Body of pancreas (tissue), 4 donors: ENCODE results near the gene SRPK3. TPM values are rescaled to one million over a fixed set of nuclear protein-coding genes. Genes with fewer than 3 reads are reported as not detected.

Experiments used
- ATAC-seq: fragments of 150-250 bp; one replicate; pipeline ENCODE4 v1.9.1; 2016
- DNase-seq, 4 donors: peaks; one replicate each; pipeline ENCODE4 v3.0.0-alpha.2; 2019
- H3K27ac ChIP-seq, 4 donors: fragments of 200-600 bp; sonication (generic); 1 replicate in 3 of 4; 2 replicates in 1 of 4; pipeline versions ENCODE4 v1.5.1 to v1.6.1; 2016 to 2019; ENCODE audit warnings: mild to moderate bottlenecking in 1 of 4, mixed read lengths in 1 of 4, moderate library complexity in 1 of 4
- H3K27me3 ChIP-seq, 2 donors: fragments of 200-600 bp; sonication (generic); one replicate each; pipeline ENCODE4 v1.6.0; 2016; ENCODE audit warnings: mild to moderate bottlenecking in 1 of 2
- H3K36me3 ChIP-seq, 2 donors: fragments of 200-600 bp; sonication (generic); replicated peaks in 1 of 2; 2 replicates each; pipeline ENCODE4 v1.5.1; 2016; ENCODE audit warnings: low read depth in 2 of 2; ENCODE audit not compliant: insufficient read depth in 1 of 2
- H3K4me1 ChIP-seq: fragments of 200-600 bp; sonication (generic); one replicate; pipeline ENCODE4 v1.6.0; 2016
- H3K4me3 ChIP-seq, 2 donors: fragments of 200-600 bp; sonication (generic); 1 replicate in 1 of 2; 2 replicates in 1 of 2; pipeline ENCODE4 v1.5.1; 2016 to 2019
- H3K9me3 ChIP-seq, 3 donors: fragments of 200-600 bp; sonication (generic); 1 replicate in 2 of 3; 2 replicates in 1 of 3; pipeline ENCODE4 v1.5.1; 2016
- POLR2A ChIP-seq, 3 donors: fragments of 450-650 bp; IDR thresholded peaks; one replicate each; pipeline ENCODE4 v1.6.1; 2016; ENCODE audit warnings: antibody characterized with exemption in 3 of 3, mild to moderate bottlenecking in 2 of 3
- WGBS, 2 donors: methylation state at CpG; one replicate each; pipeline ENCODE4 v1.1.5; 2017; 5-methylcytosine and 5-hydroxymethylcytosine counted together
- intact Hi-C: fragments of 100-400 bp; cut with DNase I; formaldehyde crosslinking; loops from one replicate; pipeline ENCODE4 v1.15.1; 2023
- total RNA-seq, 2 donors: library from RNA; depleted of rRNA; stranded (reverse); fragments of >200 nt; gene quantifications; one replicate each; pipeline ENCODE4 v1.1.0, GENCODE V29; 2016
- TF ChIP-seq, protein P1 (sequence below), 7 experiments: fragments of 450-650 bp in 4 of 7; fragments of 200-600 bp in 3 of 7; sonication (generic) in 3 of 7; IDR thresholded peaks; one replicate each; pipeline ENCODE4 v1.5.1; 2016 to 2019; ENCODE audit warnings: antibody characterized with exemption in 7 of 7

SRPK3 gene
- total RNA-seq, 2 donors from 2014 or later = not detected

DNA sequence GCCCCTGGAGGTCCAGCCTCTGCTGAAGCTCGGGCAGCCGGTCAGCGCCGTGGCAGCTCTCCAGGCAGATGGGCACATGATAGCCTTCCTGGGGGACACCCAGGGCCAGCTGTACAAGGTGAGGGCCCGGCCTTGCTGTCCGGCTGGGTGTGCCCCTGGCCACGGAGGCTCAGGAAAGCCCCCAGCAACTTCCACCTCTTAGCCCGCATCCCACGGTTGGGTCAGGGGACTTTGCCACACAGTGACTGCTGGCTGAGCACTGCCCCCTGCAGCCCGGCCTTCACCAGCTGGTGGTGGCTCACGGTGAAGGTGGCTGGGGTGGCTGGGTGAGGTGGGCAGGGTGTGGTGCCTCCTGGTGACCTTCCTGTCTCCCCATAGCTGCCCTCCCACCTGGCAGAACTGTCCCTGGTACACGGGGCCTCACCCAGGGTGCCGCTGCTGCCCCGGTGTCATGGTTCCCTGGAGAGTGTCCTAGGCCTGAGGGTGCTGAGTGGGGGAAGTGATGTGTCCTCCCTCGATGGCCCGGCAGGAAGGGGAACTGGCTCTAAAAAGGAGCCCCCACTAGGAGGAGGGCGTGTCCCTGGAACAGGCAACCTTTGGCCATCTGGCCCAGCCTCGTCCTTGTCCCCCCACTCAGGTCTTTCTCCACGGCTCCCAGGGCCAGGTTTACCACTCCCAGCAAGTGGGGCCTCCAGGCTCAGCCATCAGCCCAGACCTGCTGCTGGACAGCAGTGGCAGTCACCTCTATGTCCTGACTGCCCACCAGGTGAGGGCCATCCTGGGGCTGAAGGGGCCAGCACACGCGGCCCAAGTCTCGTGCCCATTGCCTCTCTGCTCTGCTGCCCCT lies 12.3 kb upstream of the SRPK3 start:
- Histone ChIP-seq H3K27ac (no peak overlapping the region), H3K9me3 (no peaks in the 10 kb centered on the region), H3K27me3 (no peaks in the 10 kb centered on the region), H3K36me3 (no peaks in the 10 kb centered on the region), H3K4me3 (no peak overlapping the region), H3K4me1 (peaks cover 13% of the 10 kb centered on the region)
- intact Hi-C loops = loop anchor here (5.0 kb wide), 1 partner anchor 174 kb away; the partner anchor contains the start of gene RENBP
- DNase-seq (peak in 1 of 4 donors; percentile 11), ATAC-seq (no peak)
- TF ChIP-seq POLR2A (IDR thresholded peaks at IDR 0.05) = no peak
- TF ChIP-seq, protein P1, sequence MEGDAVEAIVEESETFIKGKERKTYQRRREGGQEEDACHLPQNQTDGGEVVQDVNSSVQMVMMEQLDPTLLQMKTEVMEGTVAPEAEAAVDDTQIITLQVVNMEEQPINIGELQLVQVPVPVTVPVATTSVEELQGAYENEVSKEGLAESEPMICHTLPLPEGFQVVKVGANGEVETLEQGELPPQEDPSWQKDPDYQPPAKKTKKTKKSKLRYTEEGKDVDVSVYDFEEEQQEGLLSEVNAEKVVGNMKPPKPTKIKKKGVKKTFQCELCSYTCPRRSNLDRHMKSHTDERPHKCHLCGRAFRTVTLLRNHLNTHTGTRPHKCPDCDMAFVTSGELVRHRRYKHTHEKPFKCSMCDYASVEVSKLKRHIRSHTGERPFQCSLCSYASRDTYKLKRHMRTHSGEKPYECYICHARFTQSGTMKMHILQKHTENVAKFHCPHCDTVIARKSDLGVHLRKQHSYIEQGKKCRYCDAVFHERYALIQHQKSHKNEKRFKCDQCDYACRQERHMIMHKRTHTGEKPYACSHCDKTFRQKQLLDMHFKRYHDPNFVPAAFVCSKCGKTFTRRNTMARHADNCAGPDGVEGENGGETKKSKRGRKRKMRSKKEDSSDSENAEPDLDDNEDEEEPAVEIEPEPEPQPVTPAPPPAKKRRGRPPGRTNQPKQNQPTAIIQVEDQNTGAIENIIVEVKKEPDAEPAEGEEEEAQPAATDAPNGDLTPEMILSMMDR (IDR thresholded peaks at IDR 0.05) = no peak
- WGBS, 2 donors = 94% methylated on average over 9 of the region's 22 CpGs; no CpG with 5 or more reads in 1 of the 2 donors

DNA sequence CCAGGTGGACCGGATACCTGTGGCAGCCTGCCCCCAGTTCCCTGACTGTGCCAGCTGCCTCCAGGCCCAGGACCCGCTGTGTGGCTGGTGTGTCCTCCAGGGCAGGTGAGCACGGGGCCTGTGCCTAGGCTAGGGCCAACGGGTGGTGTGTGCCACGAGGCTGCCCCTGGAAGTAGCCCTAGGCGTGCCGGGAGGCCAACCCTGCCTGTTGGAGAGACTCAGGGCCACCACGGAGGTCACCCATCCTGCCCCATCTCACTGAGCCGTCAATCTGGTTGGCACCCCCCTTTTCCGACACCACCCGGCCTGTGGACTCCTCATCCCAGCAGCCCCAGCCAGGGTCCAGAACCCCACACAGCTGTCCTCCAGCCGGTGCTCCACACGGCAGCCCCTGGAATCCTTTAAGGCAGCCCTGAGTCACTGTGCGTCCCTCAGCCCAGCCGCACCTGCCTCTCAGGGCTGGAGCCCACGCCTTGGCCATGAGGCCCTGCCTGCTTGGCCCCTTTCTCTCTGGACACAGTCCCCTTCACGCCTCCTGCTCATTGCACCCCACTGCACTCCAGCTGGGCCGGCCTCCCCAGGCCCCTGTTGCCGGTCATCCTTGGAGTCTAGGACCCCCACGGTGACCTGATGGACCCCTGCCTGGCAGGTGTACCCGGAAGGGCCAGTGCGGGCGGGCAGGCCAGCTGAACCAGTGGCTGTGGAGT lies 11.5 kb upstream of the SRPK3 start:
- no peak for DNase-seq

DNA sequence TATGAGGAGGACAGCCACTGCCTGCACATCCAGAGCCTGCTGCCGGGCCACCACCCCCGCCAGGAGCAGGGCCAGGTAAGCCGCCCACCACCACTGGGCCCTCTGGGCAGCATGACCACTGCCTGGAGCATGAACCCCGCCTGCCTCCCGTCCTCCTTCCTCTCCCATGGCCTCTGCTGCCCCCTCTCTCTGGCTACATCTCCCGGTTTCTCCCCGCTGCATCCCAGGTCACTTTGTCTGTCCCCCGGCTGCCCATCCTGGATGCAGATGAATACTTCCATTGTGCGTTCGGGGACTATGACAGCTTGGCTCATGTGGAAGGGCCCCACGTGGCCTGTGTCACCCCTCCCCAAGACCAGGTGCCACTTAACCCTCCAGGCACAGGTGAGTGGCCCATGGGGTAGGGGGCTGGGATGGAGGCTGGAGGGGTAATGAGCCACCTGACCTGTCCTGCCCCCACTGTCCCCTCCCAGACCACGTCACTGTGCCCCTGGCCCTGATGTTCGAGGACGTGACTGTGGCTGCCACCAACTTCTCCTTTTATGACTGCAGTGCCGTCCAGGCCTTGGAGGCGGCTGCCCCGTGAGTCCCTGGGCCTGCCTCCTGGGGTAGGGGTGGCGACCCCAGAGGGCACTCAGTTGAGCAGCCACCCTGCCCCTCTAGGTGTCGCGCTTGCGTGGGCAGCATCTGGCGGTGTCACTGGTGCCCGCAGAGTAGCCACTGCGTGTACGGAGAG lies 10.8 kb upstream of the SRPK3 start:
- peaks cover under 1% of the 10 kb centered on the region for H3K4me1 ChIP-seq
- no peak overlapping the region for H3K27ac ChIP-seq
- ATAC-seq = no peak
- no peaks in the 10 kb centered on the region for H3K36me3 ChIP-seq
- no peak overlapping the region for H3K4me3 ChIP-seq
- no peaks in the 10 kb centered on the region for H3K9me3 ChIP-seq
- TF ChIP-seq POLR2A (IDR thresholded peaks at IDR 0.05) = no peak
- TF ChIP-seq, protein P1 (IDR thresholded peaks at IDR 0.05) = no peak
- 70 to 80% methylated on average over 2 to 9 of the region's 25 CpGs for WGBS, 2 donors
- intact Hi-C loops = loop anchor here (5.0 kb wide), 1 partner anchor 172 kb away; the partner anchor contains the start of gene RENBP
- H3K27me3 ChIP-seq = no peaks in the 10 kb centered on the region
- DNase-seq = no peak

More for the DNA sequence above, 11.5 kb upstream of the SRPK3 start:
- 94 to 100% methylated on average over 2 to 16 of the region's 23 CpGs for WGBS, 2 donors
- Histone ChIP-seq H3K4me1 (peaks cover 7% of the 10 kb centered on the region), H3K36me3 (no peaks in the 10 kb centered on the region), H3K27ac (no peak overlapping the region), H3K4me3 (no peak overlapping the region), H3K9me3 (no peaks in the 10 kb centered on the region), H3K27me3 (no peaks in the 10 kb centered on the region)
- ATAC-seq = no peak
- intact Hi-C loops = loop anchor here (5.0 kb wide), 1 partner anchor 173 kb away; the partner anchor contains the start of gene RENBP
- TF ChIP-seq, protein P1 (IDR thresholded peaks at IDR 0.05) = no peak
- TF ChIP-seq POLR2A (IDR thresholded peaks at IDR 0.05) = no peak

DNA sequence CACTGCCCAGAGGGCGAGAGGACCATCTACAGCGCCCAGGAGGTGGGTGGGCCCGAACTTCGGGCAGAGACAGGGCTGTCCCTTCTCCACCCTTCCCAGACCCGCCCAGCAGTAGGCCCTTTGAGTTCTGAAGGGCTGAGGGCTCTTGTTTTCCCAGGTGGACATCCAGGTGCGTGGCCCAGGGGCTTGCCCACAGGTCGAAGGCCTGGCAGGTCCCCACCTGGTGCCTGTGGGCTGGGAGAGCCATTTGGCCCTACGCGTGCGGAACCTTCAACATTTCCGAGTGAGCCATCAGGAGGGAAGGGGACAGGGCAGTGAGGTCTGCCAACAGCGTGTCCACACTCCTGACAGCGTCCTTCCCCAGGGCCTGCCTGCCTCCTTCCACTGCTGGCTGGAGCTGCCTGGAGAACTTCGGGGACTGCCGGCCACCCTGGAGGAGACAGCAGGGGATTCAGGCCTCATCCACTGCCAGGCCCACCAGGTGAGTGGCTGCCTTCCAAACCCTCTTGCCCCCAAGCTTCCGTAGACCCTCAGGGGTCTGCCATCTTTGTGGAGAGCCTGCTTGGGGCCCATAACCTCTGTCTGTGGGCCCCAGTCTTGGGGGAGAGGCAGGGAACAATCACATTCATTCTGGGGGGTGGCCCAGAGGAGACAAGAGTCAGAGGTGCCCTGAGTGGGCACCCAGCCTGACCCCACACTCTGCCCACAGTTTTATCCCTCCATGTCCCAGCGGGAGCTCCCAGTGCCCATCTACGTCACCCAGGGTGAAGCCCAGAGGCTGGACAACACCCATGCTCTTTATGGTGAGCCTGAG lies 10.0 kb upstream of the SRPK3 start:
- Histone ChIP-seq H3K9me3 (no peaks in the 10 kb centered on the region), H3K27ac (no peak overlapping the region), H3K4me1 (no peaks in the 10 kb centered on the region), H3K27me3 (no peaks in the 10 kb centered on the region), H3K4me3 (no peak overlapping the region), H3K36me3 (no peaks in the 10 kb centered on the region)
- DNase-seq (no peak), ATAC-seq (no peak)
- 95% methylated on average over 10 of the region's 18 CpGs; no CpG with 5 or more reads in 1 of the 2 donors for WGBS, 2 donors
- intact Hi-C loops = no loop called here
- no peak for TF ChIP-seq POLR2A (IDR thresholded peaks at IDR 0.05)
- TF ChIP-seq, protein P1 (IDR thresholded peaks at IDR 0.05) = no peak
